CD14-positive monocyte (primary cell): ENCODE results near the gene UBAC1. TPM values are rescaled to one million over a fixed set of nuclear protein-coding genes. Genes with fewer than 3 reads are reported as not detected.

Experiments
- DNase-seq, 3 donors: peaks; one replicate each; pipeline ENCODE4 v3.0.0-alpha.2; 2011 to 2022
- H2AFZ ChIP-seq: 2 replicates; pipeline ENCODE4 v1.6.0; 2012; ENCODE audit warnings: mild to moderate bottlenecking, low read depth, low read length, inconsistent platforms; ENCODE audit not compliant: insufficient read depth, poor library complexity, severe bottlenecking
- H3K27ac ChIP-seq, 2 donors: 1 replicate in 1 of 2; 2 replicates in 1 of 2; pipeline ENCODE4 v1.5.1; 2012 to 2013; ENCODE audit warnings: low read length in 2 of 2, control low read depth in 1 of 2, inconsistent platforms in 1 of 2, low read depth in 1 of 2, mild to moderate bottlenecking in 1 of 2
- H3K27me3 ChIP-seq, 2 donors: one replicate each; pipeline versions ENCODE4 v1.6.0 to v1.6.1; 2011 to 2013; ENCODE audit warnings: low read length in 2 of 2; ENCODE audit not compliant: control insufficient read depth in 2 of 2, insufficient read depth in 2 of 2
- H3K36me3 ChIP-seq, 2 donors: replicated peaks in 1 of 2; 1 replicate in 1 of 2; 2 replicates in 1 of 2; pipeline versions ENCODE4 v1.5.1 to v1.6.1; 2012 to 2013; ENCODE audit warnings: low read length in 2 of 2, control low read depth in 1 of 2, inconsistent platforms in 1 of 2, mild to moderate bottlenecking in 1 of 2; ENCODE audit not compliant: insufficient read depth in 2 of 2, control insufficient read depth in 1 of 2
- H3K4me1 ChIP-seq, 2 donors: 1 replicate in 1 of 2; 2 replicates in 1 of 2; pipeline versions ENCODE4 v1.5.1 to v1.6.1; 2012 to 2013; ENCODE audit warnings: low read length in 2 of 2, control low read depth in 1 of 2, inconsistent platforms in 1 of 2, mild to moderate bottlenecking in 1 of 2, moderate library complexity in 1 of 2; ENCODE audit not compliant: insufficient read depth in 2 of 2, control insufficient read depth in 1 of 2
- H3K4me2 ChIP-seq: replicated peaks from 2 replicates; pipeline ENCODE3; 2012; ENCODE audit warnings: low read length, moderate library complexity, mild to moderate bottlenecking; ENCODE audit not compliant: poor library complexity, severe bottlenecking; ENCODE audit errors: extremely low read depth
- H3K4me3 ChIP-seq, 3 experiments: fragments of 200-600 bp in 1 of 3; sonication (generic) in 1 of 3; replicated peaks in 1 of 3; 1 replicate in 2 of 3; 2 replicates in 1 of 3; pipeline ENCODE4 v1.5.1; 2011 to 2013; ENCODE audit warnings: low read length in 3 of 3, mild to moderate bottlenecking in 3 of 3, control low read depth in 2 of 3, low read depth in 2 of 3, inconsistent platforms in 1 of 3, moderate library complexity in 1 of 3
- H3K79me2 ChIP-seq: 2 replicates; pipeline ENCODE4 v1.6.0; 2012; ENCODE audit warnings: mild to moderate bottlenecking, control low read depth, inconsistent platforms, low read length, moderate library complexity; ENCODE audit not compliant: insufficient read depth
- H3K9ac ChIP-seq: 2 replicates; pipeline ENCODE4 v1.6.0; 2017; ENCODE audit warnings: low read length, mild to moderate bottlenecking; ENCODE audit not compliant: insufficient read depth, poor library complexity, severe bottlenecking
- H3K9me3 ChIP-seq, 2 donors: replicated peaks in 1 of 2; 1 replicate in 1 of 2; 2 replicates in 1 of 2; pipeline versions ENCODE4 v1.5.1 to v1.6.1; 2012 to 2013; ENCODE audit warnings: low read length in 2 of 2, control low read depth in 1 of 2; ENCODE audit not compliant: control insufficient read depth in 1 of 2, insufficient read depth in 1 of 2
- H4K20me1 ChIP-seq: 2 replicates; pipeline ENCODE4 v1.6.0; 2012; ENCODE audit warnings: mild to moderate bottlenecking, low read length, control low read depth, moderate library complexity; ENCODE audit not compliant: insufficient read depth
- H3K27ac Mint-ChIP-seq, 7 donors: one replicate each; pipeline ENCODE4 v1.8.0; 2020; ENCODE audit warnings: mild to moderate bottlenecking in 7 of 7, mixed read lengths in 7 of 7, moderate library complexity in 6 of 7, inconsistent platforms in 2 of 7
- H3K27me3 Mint-ChIP-seq, 3 donors: one replicate each; pipeline ENCODE4 v1.8.0; 2021 to 2022; ENCODE audit warnings: low read depth in 3 of 3, mild to moderate bottlenecking in 3 of 3, mixed read lengths in 3 of 3, moderate library complexity in 3 of 3, inconsistent platforms in 1 of 3
- H3K36me3 Mint-ChIP-seq, 2 donors: one replicate each; pipeline ENCODE4 v1.8.0; 2020; ENCODE audit warnings: mixed read lengths in 2 of 2, inconsistent platforms in 1 of 2, mild to moderate bottlenecking in 1 of 2
- H3K4me1 Mint-ChIP-seq: one replicate; pipeline ENCODE4 v1.8.0; 2020; ENCODE audit warnings: mild to moderate bottlenecking, mixed read lengths
- H3K4me3 Mint-ChIP-seq, 2 donors: one replicate each; pipeline ENCODE4 v1.8.0; 2020; ENCODE audit warnings: mild to moderate bottlenecking in 2 of 2, mixed read lengths in 2 of 2, moderate library complexity in 1 of 2
- H3K9me3 Mint-ChIP-seq, 7 donors: one replicate each; pipeline ENCODE4 v1.8.0; 2020 to 2022; ENCODE audit warnings: mixed read lengths in 7 of 7, mild to moderate bottlenecking in 6 of 7, moderate library complexity in 6 of 7, inconsistent platforms in 2 of 7
- CTCF ChIP-seq: fragments of 200-600 bp; IDR thresholded peaks from one replicate; pipeline ENCODE4 v1.8.0; 2022; ENCODE audit warnings: antibody characterized with exemption, mild to moderate bottlenecking
- WGBS: methylation state at CpG from one replicate; pipeline ENCODE4 v1.1.5; 2013; ENCODE audit warnings: missing lambda C conversion rate; ENCODE audit not compliant: insufficient coverage; 5-methylcytosine and 5-hydroxymethylcytosine counted together
- intact Hi-C, 2 donors: fragments of 100-400 bp; cut with micrococcal nuclease; formaldehyde crosslinking; loops; one replicate each; pipeline versions ENCODE4 v1.15.0 to v1.15.1; 2023
- polyA plus RNA-seq, 3 donors: library from polyadenylated mRNA; depleted of rRNA in 1 of 3; unstranded in 2 of 3; stranded (reverse) in 1 of 3; fragments of 300-500 nt in 2 of 3; fragments of >200 nt in 1 of 3; fragmentation: Illumina TruSeq in 2 of 3; gene quantifications; 1 replicate in 2 of 3; 2 replicates in 1 of 3; pipeline ENCODE4 v1.2.3, GENCODE V29; 2012 to 2021

Gene UBAC1
- polyA plus RNA-seq, 3 donors = 35.8 to 63.1 (median 52.5) TPM

- H3K36me3 ChIP-seq = no peaks in the 10 kb centered on the region
- H3K27ac Mint-ChIP-seq = peak overlapping the region in 1 of 7 donors; percentile 13
- no peaks in the 10 kb centered on the region for H3K36me3 Mint-ChIP-seq
- peaks cover 0 to 14% (median 3%) of the 10 kb centered on the region in 3 donors for H3K27me3 Mint-ChIP-seq
- no peaks in the 10 kb centered on the region for H3K27me3 ChIP-seq
- no peak overlapping the region for H3K27ac ChIP-seq
- H3K9me3 Mint-ChIP-seq = no peaks in the 10 kb centered on the region
- H3K4me1 Mint-ChIP-seq = peaks cover 47% of the 10 kb centered on the region
- no peak for TF ChIP-seq CTCF
- H3K79me2 ChIP-seq = no peaks in the 10 kb centered on the region
- H3K9me3 ChIP-seq = no peaks in the 10 kb centered on the region
- peaks cover 56 to 58% of the 10 kb centered on the region in 2 donors for H3K4me1 ChIP-seq
- H3K4me2 ChIP-seq = peak overlapping the region; percentile 73
- intact Hi-C loops = loop anchor here in 1 of 2 donors (5.0 kb wide), 1 partner anchor 47 kb away; no protein-coding TSS in a partner anchor
- WGBS = 9% methylated on average over 30 of the region's 36 CpGs
- peak; percentile 33 to 45 (median 36) for DNase-seq
- H3K4me3 ChIP-seq = peak overlapping the region in 1 of 3 experiments; percentile 66
- peak overlapping the region; percentile 57 to 68 for H3K4me3 Mint-ChIP-seq
- H4K20me1 ChIP-seq = no peaks in the 10 kb centered on the region
- peak overlapping the region; percentile 67 for H2AFZ ChIP-seq
- H3K9ac ChIP-seq = no peak overlapping the region
Observed at GRCh38 chr9:135989722-135990467, 28.7 kb upstream of the UBAC1 start.

DNA sequence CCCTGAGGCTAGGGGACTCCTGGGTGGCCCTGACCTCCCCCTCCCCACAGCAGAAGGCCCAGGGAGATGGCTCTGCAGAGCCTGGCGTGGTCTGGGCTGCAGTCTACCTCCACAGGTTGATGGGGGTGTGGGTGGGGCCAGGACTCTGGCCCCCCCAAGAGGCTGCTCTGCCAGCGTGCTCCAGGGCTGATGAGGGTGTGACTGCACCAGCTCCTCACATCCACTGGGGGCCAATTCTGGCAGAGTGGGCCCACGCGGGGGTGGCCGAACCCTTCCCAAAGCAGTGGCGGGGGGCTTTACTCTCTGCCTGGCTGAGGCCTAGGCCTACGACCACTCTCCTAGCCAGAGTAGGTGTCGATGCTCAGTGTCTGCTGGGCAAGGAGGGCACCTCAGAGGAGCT is 28.0 kb upstream of the UBAC1 start:
- Histone ChIP-seq H2AFZ (no peak overlapping the region), H3K4me2 (peak overlapping the region; percentile 73), H3K9ac (no peak overlapping the region), H4K20me1 (no peaks in the 10 kb centered on the region), H3K27me3 (peaks cover 0 to 4% of the 10 kb centered on the region in 2 donors), H3K4me3 (no peak overlapping the region), H3K79me2 (no peaks in the 10 kb centered on the region), H3K36me3 (no peaks in the 10 kb centered on the region), H3K27ac (no peak overlapping the region), H3K4me1 (peaks cover 48 to 51% of the 10 kb centered on the region in 2 donors), H3K9me3 (no peaks in the 10 kb centered on the region)
- 95% methylated on average over 6 of the region's 8 CpGs for WGBS
- H3K36me3 Mint-ChIP-seq = no peaks in the 10 kb centered on the region
- intact Hi-C loops = no loop called here
- no peaks in the 10 kb centered on the region for H3K9me3 Mint-ChIP-seq
- TF ChIP-seq CTCF = no peak
- H3K27me3 Mint-ChIP-seq = peaks cover 6 to 17% (median 6%) of the 10 kb centered on the region in 3 donors
- DNase-seq = no peak
- peak overlapping the region in 1 of 2 donors; percentile 68 for H3K4me3 Mint-ChIP-seq
- H3K27ac Mint-ChIP-seq = no peak overlapping the region
- H3K4me1 Mint-ChIP-seq = peaks cover 41% of the 10 kb centered on the region
